ENCODE data around the gene ATP11C. TPM values are rescaled to one million over a fixed set of nuclear protein-coding genes. Genes with fewer than 3 reads are reported as not detected.

ATP11C gene
- total and polyA plus RNA-seq, 2 experiments from 2014 or later, result 44.0 to 90.7 TPM

DNA sequence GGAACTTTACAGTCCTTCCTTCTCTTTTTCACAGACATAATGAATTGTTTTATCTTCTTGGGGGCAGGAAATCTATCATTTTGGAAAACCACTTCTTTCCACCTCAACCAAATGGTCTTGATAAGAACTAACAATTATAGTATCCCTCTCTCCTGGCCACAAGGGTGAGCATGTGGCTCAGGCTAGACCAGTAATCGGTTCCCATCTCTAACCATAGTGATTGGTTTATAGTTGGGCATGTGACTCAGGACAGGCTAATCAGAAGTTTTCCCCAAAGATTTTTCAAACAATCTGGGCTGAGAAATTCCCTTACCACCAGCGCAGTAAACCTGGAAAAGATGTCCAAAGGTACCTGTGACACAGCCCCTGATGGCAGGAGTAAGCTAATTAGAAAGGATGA lies 36.4 kb upstream of the ATP11C start (continued):
- TF ChIP-seq ZNF462 (CRISPR knock-in tag; IDR thresholded peaks at IDR 0.05), result no peak

DNA sequence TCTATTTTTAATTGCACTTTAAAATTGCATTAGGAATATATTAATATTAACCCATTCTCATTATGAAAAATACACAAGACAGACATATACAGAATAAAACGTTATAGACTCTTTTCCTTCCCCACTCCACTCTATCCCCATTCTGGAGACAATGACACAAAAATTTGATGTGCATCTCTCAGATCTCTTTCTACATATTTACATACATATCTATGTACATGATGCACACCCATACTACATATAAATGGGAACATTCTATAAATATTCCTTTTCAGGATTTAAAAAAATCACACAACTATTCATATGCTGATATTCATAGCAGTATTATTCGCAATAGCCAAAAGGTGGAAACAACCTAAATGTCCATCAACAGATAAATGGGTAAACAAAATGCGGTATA lies 34.9 kb upstream of the ATP11C start:
- Histone ChIP-seq H2AFZ (no peak overlapping the region), H3K27me3 (ENCODE audit: insufficient read depth) (no peaks in the 10 kb centered on the region), H3K36me3 (ENCODE audit: insufficient read depth) (no peaks in the 10 kb centered on the region), H3K4me1 (ENCODE audit: insufficient read depth) (0 out of 2 replicates have a peak, but pooled peaks cover 3% of the 10 kb centered on the region), H4K20me1 (replicated peaks; ENCODE audit: insufficient read depth) (no peaks in the 10 kb centered on the region), H3K9me2 (ENCODE audit: insufficient read depth) (no peaks in the 10 kb centered on the region), H3K4me3 (no peak overlapping the region), H3F3A (replicated peaks; ENCODE audit: low read depth) (no peaks in the 10 kb centered on the region), H3K27ac (ENCODE audit: low read depth) (no peak overlapping the region), H3K79me2 (replicated peaks; ENCODE audit: insufficient read depth) (no peaks in the 10 kb centered on the region), H3K4me2 (no peak overlapping the region)
- DNase-seq (ENCODE audit: low spot score), result no peak
- Mint-ChIP-seq H3K27me3 (ENCODE audit: insufficient read depth, low read depth, poor library complexity) (no peaks in the 10 kb centered on the region), H3K4me1 (peaks cover 6% of the 10 kb centered on the region; the same call in 2 of the 3 replicates), H3K27ac (no peak overlapping the region), H3K9me3 (no peaks in the 10 kb centered on the region), H3K36me3 (ENCODE audit: low read depth) (no peaks in the 10 kb centered on the region), H3K4me3 (no peak overlapping the region)
- ATAC-seq, result no peak
- TF ChIP-seq, protein P1, sequence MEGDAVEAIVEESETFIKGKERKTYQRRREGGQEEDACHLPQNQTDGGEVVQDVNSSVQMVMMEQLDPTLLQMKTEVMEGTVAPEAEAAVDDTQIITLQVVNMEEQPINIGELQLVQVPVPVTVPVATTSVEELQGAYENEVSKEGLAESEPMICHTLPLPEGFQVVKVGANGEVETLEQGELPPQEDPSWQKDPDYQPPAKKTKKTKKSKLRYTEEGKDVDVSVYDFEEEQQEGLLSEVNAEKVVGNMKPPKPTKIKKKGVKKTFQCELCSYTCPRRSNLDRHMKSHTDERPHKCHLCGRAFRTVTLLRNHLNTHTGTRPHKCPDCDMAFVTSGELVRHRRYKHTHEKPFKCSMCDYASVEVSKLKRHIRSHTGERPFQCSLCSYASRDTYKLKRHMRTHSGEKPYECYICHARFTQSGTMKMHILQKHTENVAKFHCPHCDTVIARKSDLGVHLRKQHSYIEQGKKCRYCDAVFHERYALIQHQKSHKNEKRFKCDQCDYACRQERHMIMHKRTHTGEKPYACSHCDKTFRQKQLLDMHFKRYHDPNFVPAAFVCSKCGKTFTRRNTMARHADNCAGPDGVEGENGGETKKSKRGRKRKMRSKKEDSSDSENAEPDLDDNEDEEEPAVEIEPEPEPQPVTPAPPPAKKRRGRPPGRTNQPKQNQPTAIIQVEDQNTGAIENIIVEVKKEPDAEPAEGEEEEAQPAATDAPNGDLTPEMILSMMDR (conservative IDR thresholded peaks at IDR 0.05; ENCODE audit: low read depth in 2 of 2), result no peak
- TF ChIP-seq, protein P2, sequence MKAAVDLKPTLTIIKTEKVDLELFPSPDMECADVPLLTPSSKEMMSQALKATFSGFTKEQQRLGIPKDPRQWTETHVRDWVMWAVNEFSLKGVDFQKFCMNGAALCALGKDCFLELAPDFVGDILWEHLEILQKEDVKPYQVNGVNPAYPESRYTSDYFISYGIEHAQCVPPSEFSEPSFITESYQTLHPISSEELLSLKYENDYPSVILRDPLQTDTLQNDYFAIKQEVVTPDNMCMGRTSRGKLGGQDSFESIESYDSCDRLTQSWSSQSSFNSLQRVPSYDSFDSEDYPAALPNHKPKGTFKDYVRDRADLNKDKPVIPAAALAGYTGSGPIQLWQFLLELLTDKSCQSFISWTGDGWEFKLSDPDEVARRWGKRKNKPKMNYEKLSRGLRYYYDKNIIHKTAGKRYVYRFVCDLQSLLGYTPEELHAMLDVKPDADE (IDR thresholded peaks at IDR 0.05), result no peak
- TF ChIP-seq JUNB (IDR thresholded peaks at IDR 0.05; ENCODE audit: unreplicated experiment), result no peak
- no peak for TF ChIP-seq ZNF114 (CRISPR knock-in tag; IDR thresholded peaks at IDR 0.05)
- TF ChIP-seq POLR2AphosphoS5 (IDR thresholded peaks at IDR 0.05; ENCODE audit: low read depth), result no peak
- TF ChIP-seq ZNF331 (CRISPR knock-in tag; IDR thresholded peaks at IDR 0.05; ENCODE audit: low read depth), result no peak
- no peak for TF ChIP-seq CREB1 (CRISPR knock-in tag; IDR thresholded peaks at IDR 0.05; ENCODE audit: low read depth)

Measured in GM23338 (cell line).